Neural cell (in vitro differentiated cells): ENCODE results near the gene CDH20. TPM values are rescaled to one million over a fixed set of nuclear protein-coding genes. Genes with fewer than 3 reads are reported as not detected.

ENCODE experiments used
- H2AFZ ChIP-seq: fragments of 200-600, 300-800 bp; sonication (generic), shearing (Covaris generic); 2 replicates; pipeline ENCODE4 v1.6.0; 2014; ENCODE audit warnings: low read depth, mild to moderate bottlenecking, antibody characterized with exemption, low read length, moderate library complexity
- H3F3A ChIP-seq: fragments of 200-600 bp; shearing (Covaris generic); 2 replicates; pipeline ENCODE4 v1.6.1; 2016; ENCODE audit warnings: mild to moderate bottlenecking, moderate library complexity, mixed read lengths, antibody characterized with exemption, low read length; ENCODE audit not compliant: insufficient read depth, poor library complexity, severe bottlenecking
- H3K27ac ChIP-seq: fragments of 200-600, 300-800 bp; sonication (generic), shearing (Covaris generic); 2 replicates; pipeline ENCODE4 v1.5.1; 2014; ENCODE audit warnings: mild to moderate bottlenecking, low read length, moderate library complexity
- H3K27me3 ChIP-seq: fragments of 300-800, 200-600 bp; sonication (generic), shearing (Covaris generic); 2 replicates; pipeline ENCODE4 v1.6.0; 2014; ENCODE audit warnings: mild to moderate bottlenecking, low read depth, low read length, moderate library complexity; ENCODE audit not compliant: insufficient read depth
- H3K36me3 ChIP-seq: fragments of 300-800, 200-600 bp; sonication (generic), shearing (Covaris generic); 2 replicates; pipeline ENCODE4 v1.5.1; 2014; ENCODE audit warnings: mild to moderate bottlenecking, antibody characterized with exemption, low read length, moderate library complexity; ENCODE audit not compliant: insufficient read depth
- H3K4me2 ChIP-seq: fragments of 300-800, 200-600 bp; sonication (generic), shearing (Covaris generic); 2 replicates; pipeline ENCODE4 v1.6.0; 2014; ENCODE audit warnings: mild to moderate bottlenecking, low read length
- H3K4me3 ChIP-seq: fragments of 300-800, 200-600 bp; sonication (generic), shearing (Covaris generic); 2 replicates; pipeline ENCODE4 v1.5.1; 2014; ENCODE audit warnings: mild to moderate bottlenecking, low read length, moderate library complexity
- H3K79me2 ChIP-seq: fragments of 200-600 bp; shearing (Covaris generic); replicated peaks from 2 replicates; pipeline ENCODE4 v1.6.0; 2014; ENCODE audit warnings: mild to moderate bottlenecking, low read length, moderate library complexity; ENCODE audit not compliant: insufficient read depth
- H3K9ac ChIP-seq: fragments of 300-800, 200-600 bp; sonication (generic), shearing (Covaris generic); 2 replicates; pipeline ENCODE4 v1.6.1; 2016; ENCODE audit warnings: mild to moderate bottlenecking, low read length, mixed read lengths
- H3K9me2 ChIP-seq: fragments of 200-600 bp; shearing (Covaris generic); 2 replicates; pipeline ENCODE4 v1.6.1; 2016; ENCODE audit warnings: mild to moderate bottlenecking, low read length, mixed read lengths; ENCODE audit not compliant: insufficient read depth
- H3K9me3 ChIP-seq: fragments of 200-600, 300-800 bp; sonication (generic), shearing (Covaris generic); 2 replicates; pipeline ENCODE4 v1.6.1; 2016; ENCODE audit warnings: mild to moderate bottlenecking, mixed run types, low read length, moderate library complexity, mixed read lengths
- H4K20me1 ChIP-seq: fragments of 200-600 bp; shearing (Covaris generic); 2 replicates; pipeline ENCODE4 v1.6.1; 2016; ENCODE audit warnings: mild to moderate bottlenecking, mixed run types; ENCODE audit not compliant: insufficient read depth
- EP300 ChIP-seq: fragments of 450-650 bp; conservative IDR thresholded peaks from 2 replicates; pipeline ENCODE4 v1.6.1; 2014; ENCODE audit warnings: antibody characterized with exemption, mild to moderate bottlenecking, moderate library complexity; ENCODE audit not compliant: poor library complexity, severe bottlenecking
- EZH2 ChIP-seq: fragments of 200-600, 300-800 bp; shearing (Covaris generic), sonication (generic); IDR thresholded peaks from 2 replicates; pipeline ENCODE4 v1.6.1; 2014; ENCODE audit warnings: antibody characterized with exemption, low read length, borderline replicate concordance, mild to moderate bottlenecking; ENCODE audit not compliant: insufficient read depth, poor library complexity, severe bottlenecking
- MXI1 ChIP-seq: fragments of 450-650 bp; conservative IDR thresholded peaks from 2 replicates; pipeline ENCODE4 v1.6.1; 2014; ENCODE audit warnings: antibody characterized with exemption, mild to moderate bottlenecking; ENCODE audit not compliant: poor library complexity, severe bottlenecking
- POLR2AphosphoS5 ChIP-seq: IDR thresholded peaks from 2 replicates; pipeline ENCODE4 v1.6.1; 2012
- RAD21 ChIP-seq: fragments of 450-650 bp; conservative IDR thresholded peaks from 2 replicates; pipeline ENCODE4 v1.6.1; 2014; ENCODE audit warnings: antibody characterized with exemption, mild to moderate bottlenecking, moderate library complexity
- SMC3 ChIP-seq: fragments of 450-650 bp; conservative IDR thresholded peaks from 2 replicates; pipeline ENCODE4 v1.6.1; 2014; ENCODE audit warnings: antibody characterized with exemption, mild to moderate bottlenecking, moderate library complexity; ENCODE audit not compliant: poor library complexity
- TAF1 ChIP-seq: IDR thresholded peaks from 2 replicates; pipeline ENCODE4 v1.6.1; 2012; ENCODE audit warnings: low read depth
- polyA plus RNA-seq: library from polyadenylated mRNA; depleted of rRNA; stranded (reverse); fragments of >200 nt; gene quantifications from 2 replicates; pipeline ENCODE4 v1.2.3, GENCODE V29; 2014
- TF ChIP-seq, protein P1 (sequence below): fragments of 450-650 bp; IDR thresholded peaks from 2 replicates; pipeline ENCODE4 v1.5.1; 2014; ENCODE audit warnings: antibody characterized with exemption, mild to moderate bottlenecking, moderate library complexity; ENCODE audit not compliant: poor library complexity, severe bottlenecking
- TF ChIP-seq, protein P2 (sequence below): IDR thresholded peaks from 2 replicates; pipeline ENCODE4 v1.6.1; 2012; ENCODE audit warnings: borderline replicate concordance

Gene CDH20
- polyA plus RNA-seq, 1 donor from 2014 or later: 1.7 TPM

DNA sequence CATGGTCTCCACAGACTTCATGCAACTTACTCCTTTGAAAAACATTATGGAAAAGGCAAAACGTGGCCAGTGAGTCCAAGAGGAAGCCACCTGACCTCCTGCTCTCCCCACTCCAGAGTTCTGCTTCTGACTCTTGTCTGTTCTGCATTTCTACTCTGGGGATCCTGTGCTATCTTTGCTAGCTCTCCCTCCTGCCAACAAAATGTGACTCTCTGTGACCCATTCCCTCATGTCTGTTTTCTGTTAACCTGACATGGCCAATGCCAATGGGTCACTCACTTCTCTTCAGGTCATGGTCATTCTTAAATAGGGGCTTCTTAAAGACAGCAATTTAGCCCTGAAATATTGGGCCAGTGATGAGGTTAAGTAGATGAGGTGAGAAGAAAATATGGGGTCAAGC is 210.3 kb downstream of the CDH20 start:
- Histone ChIP-seq H3K4me2 (no peak overlapping the region), H3K36me3 (no peaks in the 10 kb centered on the region), H3K9ac (no peak overlapping the region), H3K9me3 (no peaks in the 10 kb centered on the region), H4K20me1 (no peaks in the 10 kb centered on the region), H3K27me3 (no peaks in the 10 kb centered on the region), H3F3A (no peaks in the 10 kb centered on the region), H3K9me2 (no peaks in the 10 kb centered on the region), H3K27ac (no peak overlapping the region), H2AFZ (no peak overlapping the region), H3K79me2 (no peaks in the 10 kb centered on the region), H3K4me3 (no peak overlapping the region)
- TF ChIP-seq EP300 (no peak), EZH2 (no peak), RAD21 (no peak), POLR2AphosphoS5 (no peak), SMC3 (no peak), TAF1 (no peak), MXI1 (no peak)
- TF ChIP-seq, protein P1, sequence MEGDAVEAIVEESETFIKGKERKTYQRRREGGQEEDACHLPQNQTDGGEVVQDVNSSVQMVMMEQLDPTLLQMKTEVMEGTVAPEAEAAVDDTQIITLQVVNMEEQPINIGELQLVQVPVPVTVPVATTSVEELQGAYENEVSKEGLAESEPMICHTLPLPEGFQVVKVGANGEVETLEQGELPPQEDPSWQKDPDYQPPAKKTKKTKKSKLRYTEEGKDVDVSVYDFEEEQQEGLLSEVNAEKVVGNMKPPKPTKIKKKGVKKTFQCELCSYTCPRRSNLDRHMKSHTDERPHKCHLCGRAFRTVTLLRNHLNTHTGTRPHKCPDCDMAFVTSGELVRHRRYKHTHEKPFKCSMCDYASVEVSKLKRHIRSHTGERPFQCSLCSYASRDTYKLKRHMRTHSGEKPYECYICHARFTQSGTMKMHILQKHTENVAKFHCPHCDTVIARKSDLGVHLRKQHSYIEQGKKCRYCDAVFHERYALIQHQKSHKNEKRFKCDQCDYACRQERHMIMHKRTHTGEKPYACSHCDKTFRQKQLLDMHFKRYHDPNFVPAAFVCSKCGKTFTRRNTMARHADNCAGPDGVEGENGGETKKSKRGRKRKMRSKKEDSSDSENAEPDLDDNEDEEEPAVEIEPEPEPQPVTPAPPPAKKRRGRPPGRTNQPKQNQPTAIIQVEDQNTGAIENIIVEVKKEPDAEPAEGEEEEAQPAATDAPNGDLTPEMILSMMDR: no peak
- TF ChIP-seq, protein P2, sequence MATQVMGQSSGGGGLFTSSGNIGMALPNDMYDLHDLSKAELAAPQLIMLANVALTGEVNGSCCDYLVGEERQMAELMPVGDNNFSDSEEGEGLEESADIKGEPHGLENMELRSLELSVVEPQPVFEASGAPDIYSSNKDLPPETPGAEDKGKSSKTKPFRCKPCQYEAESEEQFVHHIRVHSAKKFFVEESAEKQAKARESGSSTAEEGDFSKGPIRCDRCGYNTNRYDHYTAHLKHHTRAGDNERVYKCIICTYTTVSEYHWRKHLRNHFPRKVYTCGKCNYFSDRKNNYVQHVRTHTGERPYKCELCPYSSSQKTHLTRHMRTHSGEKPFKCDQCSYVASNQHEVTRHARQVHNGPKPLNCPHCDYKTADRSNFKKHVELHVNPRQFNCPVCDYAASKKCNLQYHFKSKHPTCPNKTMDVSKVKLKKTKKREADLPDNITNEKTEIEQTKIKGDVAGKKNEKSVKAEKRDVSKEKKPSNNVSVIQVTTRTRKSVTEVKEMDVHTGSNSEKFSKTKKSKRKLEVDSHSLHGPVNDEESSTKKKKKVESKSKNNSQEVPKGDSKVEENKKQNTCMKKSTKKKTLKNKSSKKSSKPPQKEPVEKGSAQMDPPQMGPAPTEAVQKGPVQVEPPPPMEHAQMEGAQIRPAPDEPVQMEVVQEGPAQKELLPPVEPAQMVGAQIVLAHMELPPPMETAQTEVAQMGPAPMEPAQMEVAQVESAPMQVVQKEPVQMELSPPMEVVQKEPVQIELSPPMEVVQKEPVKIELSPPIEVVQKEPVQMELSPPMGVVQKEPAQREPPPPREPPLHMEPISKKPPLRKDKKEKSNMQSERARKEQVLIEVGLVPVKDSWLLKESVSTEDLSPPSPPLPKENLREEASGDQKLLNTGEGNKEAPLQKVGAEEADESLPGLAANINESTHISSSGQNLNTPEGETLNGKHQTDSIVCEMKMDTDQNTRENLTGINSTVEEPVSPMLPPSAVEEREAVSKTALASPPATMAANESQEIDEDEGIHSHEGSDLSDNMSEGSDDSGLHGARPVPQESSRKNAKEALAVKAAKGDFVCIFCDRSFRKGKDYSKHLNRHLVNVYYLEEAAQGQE: no peak

DNA sequence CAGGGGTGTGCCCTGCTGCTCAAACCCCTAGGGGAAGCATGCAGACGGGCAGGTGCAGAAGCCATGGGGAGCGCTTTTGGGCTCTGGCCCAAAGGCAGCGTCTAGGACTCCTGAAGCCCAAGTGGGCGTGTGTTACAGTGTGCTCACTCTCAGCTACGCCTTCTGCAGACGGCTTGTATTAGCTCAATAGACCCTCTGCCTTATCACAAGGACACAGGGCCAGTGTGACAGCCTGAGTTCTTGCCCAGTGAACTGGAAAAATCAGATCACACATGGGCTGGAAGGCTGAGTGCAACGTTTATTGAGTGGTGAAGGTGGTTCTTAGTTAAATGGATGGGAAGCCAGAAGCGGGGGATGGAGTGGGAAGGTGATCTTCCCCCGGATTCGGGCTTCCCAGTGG is 210.9 kb downstream of the CDH20 start:
- TF ChIP-seq, protein P2: no peak
- no peak for TF ChIP-seq RAD21
- no peak for TF ChIP-seq POLR2AphosphoS5
- no peak for TF ChIP-seq TAF1
- TF ChIP-seq, protein P1: no peak
- no peak for TF ChIP-seq EZH2
- Histone ChIP-seq H3K9ac (no peak overlapping the region), H3K9me3 (no peaks in the 10 kb centered on the region)

More for the DNA sequence above, 210.9 kb downstream of the CDH20 start:
- H3K27me3 ChIP-seq: no peaks in the 10 kb centered on the region
- H4K20me1 ChIP-seq: no peaks in the 10 kb centered on the region
- no peaks in the 10 kb centered on the region for H3K79me2 ChIP-seq
- no peaks in the 10 kb centered on the region for H3K36me3 ChIP-seq
- H3K9me2 ChIP-seq: no peaks in the 10 kb centered on the region
- H3K4me2 ChIP-seq: no peak overlapping the region
- H2AFZ ChIP-seq: no peak overlapping the region
- no peak overlapping the region for H3K4me3 ChIP-seq
- no peaks in the 10 kb centered on the region for H3F3A ChIP-seq
- no peak overlapping the region for H3K27ac ChIP-seq
